PC-9 (cell line): ENCODE data around the gene PDXDC1. TPM values are rescaled to one million over a fixed set of nuclear protein-coding genes. Genes with fewer than 3 reads are reported as not detected.
"Not testable (repeated sequence)": the region's sequence is repeated elsewhere in the genome, so short reads cannot be mapped to it uniquely, and the experiment has no call there.

Source experiments
- BruUV-seq: library from RNA; stranded (reverse); fragments of 400-500 nt; replicated peaks from 2 replicates; lab custom pipeline; 2021; lab: Mats Ljungman, UMichigan
- CTCF ChIA-PET: fragments of 300-600 bp; sonication (Branson Sonifier 250); formaldehyde crosslinking; loops from one replicate; lab custom pipeline; 2022; ENCODE audit warnings: antibody characterized with exemption; lab: Charles Lee
- POLR2A ChIA-PET: fragments of 300-600 bp; sonication (Branson Sonifier 250); formaldehyde crosslinking; loops from one replicate; lab custom pipeline; 2022; ENCODE audit warnings: antibody characterized with exemption; ENCODE audit not compliant: unreplicated experiment; lab: Charles Lee
- DNase-seq, 2 experiments: peaks; one replicate each; pipeline versions ENCODE4 v3.0.0 to v3.0.0-alpha.2; 2015 to 2022; ENCODE audit warnings: mixed read lengths in 1 of 2
- H2AFZ ChIP-seq: fragments of 200-600 bp; sonication (generic); 2 replicates; pipeline ENCODE4 v1.8.1; 2017; ENCODE audit warnings: antibody characterized with exemption
- H3F3A ChIP-seq: fragments of 200-600 bp; sonication (generic); 2 replicates; pipeline ENCODE4 v1.8.1; 2017; ENCODE audit warnings: antibody characterized with exemption, mild to moderate bottlenecking, low read depth; ENCODE audit not compliant: insufficient read depth
- H3K27ac ChIP-seq: fragments of 200-600 bp; sonication (generic); 2 replicates; pipeline ENCODE4 v1.6.1; 2016; ENCODE audit warnings: mixed run types
- H3K27me3 ChIP-seq: fragments of 200-600 bp; sonication (generic); 2 replicates; pipeline ENCODE4 v1.6.1; 2016; ENCODE audit warnings: low read depth, mixed run types; ENCODE audit not compliant: insufficient read depth
- H3K36me3 ChIP-seq: fragments of 200-600 bp; sonication (generic); 2 replicates; pipeline ENCODE4 v1.6.1; 2016; ENCODE audit warnings: low read depth, mixed run types
- H3K4me1 ChIP-seq: fragments of 200-600 bp; sonication (generic); replicated peaks from 2 replicates; pipeline ENCODE4 v1.6.1; 2016; ENCODE audit warnings: mixed run types; ENCODE audit not compliant: insufficient read depth
- H3K4me2 ChIP-seq: fragments of 200-600 bp; sonication (generic); 2 replicates; pipeline ENCODE4 v1.6.1; 2017; ENCODE audit warnings: mixed run types
- H3K4me3 ChIP-seq: fragments of 200-600 bp; sonication (generic); 2 replicates; pipeline ENCODE4 v1.6.1; 2016; ENCODE audit warnings: mixed run types
- H3K79me2 ChIP-seq: fragments of 200-600 bp; sonication (generic); 2 replicates; pipeline ENCODE4 v1.6.1; 2017; ENCODE audit warnings: low read depth, mixed run types
- H3K9me2 ChIP-seq: fragments of 200-600 bp; sonication (generic); 2 replicates; pipeline ENCODE4 v1.8.1; 2017; ENCODE audit warnings: mild to moderate bottlenecking; ENCODE audit not compliant: insufficient read depth
- H3K9me3 ChIP-seq: fragments of 200-600 bp; sonication (generic); 2 replicates; pipeline ENCODE4 v1.8.1; 2016; ENCODE audit warnings: low read depth; ENCODE audit not compliant: insufficient read depth
- H4K20me1 ChIP-seq: fragments of 200-600 bp; sonication (generic); 2 replicates; pipeline ENCODE4 v1.8.1; 2017; ENCODE audit not compliant: insufficient read depth
- CTCF ChIP-seq: fragments of 200-600 bp; sonication (generic); conservative IDR thresholded peaks from 2 replicates; pipeline ENCODE4 v1.6.1; 2017; ENCODE audit warnings: mixed run types, antibody characterized with exemption, mild to moderate bottlenecking, moderate library complexity
- EZH2 ChIP-seq: fragments of 200-600 bp; sonication (generic); IDR thresholded peaks from 2 replicates; pipeline ENCODE4 v1.8.0; 2017; ENCODE audit warnings: antibody characterized with exemption, low read depth
- intact Hi-C: fragments of 100-400 bp; cut with micrococcal nuclease; formaldehyde crosslinking; loops from one replicate; pipeline ENCODE4 v1.10.0; 2022; ENCODE audit not compliant: unreplicated experiment
- total RNA-seq: library from RNA; stranded (reverse); gene quantifications from 2 replicates; pipeline ENCODE4 v1.2.3, GENCODE V29; 2021

The PDXDC1 gene
- total RNA-seq, 1 experiment from 2014 or later, result 120 TPM

GRCh38 chr16:15043344-15043743 is 68.5 kb downstream of the PDXDC1 start:
- no peak overlapping the region for H3K27ac ChIP-seq
- no peak overlapping the region for H3K4me2 ChIP-seq
- no peaks in the 10 kb centered on the region for H3K9me2 ChIP-seq
- no peaks in the 10 kb centered on the region for H3K9me3 ChIP-seq
- H3K36me3 ChIP-seq, result peaks cover 4% of the 10 kb centered on the region; the same call in 1 of the 2 replicates
- CTCF ChIA-PET, result no interaction called here
- no peak overlapping the region for H2AFZ ChIP-seq
- DNase-seq, result peak in 1 of 2 experiments; percentile 75
- H3F3A ChIP-seq, result peaks cover 11% of the 10 kb centered on the region
- no peaks in the 10 kb centered on the region for H3K27me3 ChIP-seq
- H4K20me1 ChIP-seq, result no peaks in the 10 kb centered on the region; the same call in 1 of the 2 replicates
- intact Hi-C loops, result no loop called here
- TF ChIP-seq CTCF, result no peak
- no peak for TF ChIP-seq EZH2
- POLR2A ChIA-PET, result interaction anchor here (0.7 kb wide), 1 partner anchor 1130 kb away, joined by 6 read pairs; no protein-coding TSS in a partner anchor
- no peak overlapping the region for H3K4me3 ChIP-seq
- no peaks in the 10 kb centered on the region for H3K4me1 ChIP-seq
- BruUV-seq, result no TSS peak
- no peaks in the 10 kb centered on the region for H3K79me2 ChIP-seq

- Histone ChIP-seq H3K27me3 (no peaks in the 10 kb centered on the region), H3K9me3 (no peaks in the 10 kb centered on the region), H2AFZ (no peak overlapping the region), H3K27ac (no peak overlapping the region), H3F3A (peaks cover 11% of the 10 kb centered on the region), H3K36me3 (peaks cover 3% of the 10 kb centered on the region; the same call in 1 of the 2 replicates), H3K79me2 (no peaks in the 10 kb centered on the region), H4K20me1 (no peaks in the 10 kb centered on the region), H3K4me3 (no peak overlapping the region), H3K9me2 (no peaks in the 10 kb centered on the region), H3K4me2 (no peak overlapping the region), H3K4me1 (no peaks in the 10 kb centered on the region)
- POLR2A ChIA-PET, result no interaction called here
- no peak for DNase-seq
- CTCF ChIA-PET, result no interaction called here
- BruUV-seq, result no TSS peak
- intact Hi-C loops, result no loop called here
- TF ChIP-seq EZH2, result no peak
Observed at GRCh38 chr16:15044286-15044685, 69.5 kb downstream of the PDXDC1 start.

- H3K27me3 ChIP-seq, CTCF ChIA-PET, H3F3A ChIP-seq, H4K20me1 ChIP-seq, H3K27ac ChIP-seq, H3K36me3 ChIP-seq, H3K4me3 ChIP-seq, BruUV-seq, POLR2A ChIA-PET, H3K79me2 ChIP-seq, H3K9me2 ChIP-seq, H2AFZ ChIP-seq, H3K4me2 ChIP-seq, intact Hi-C loops, H3K4me1 ChIP-seq, H3K9me3 ChIP-seq: not testable (repeated sequence)
- peak in 1 of 2 experiments; percentile 13 for DNase-seq
Observed at GRCh38 chr16:15045270-15045669, 70.4 kb downstream of the PDXDC1 start.

- Histone ChIP-seq H3K4me1 (no peaks in the 10 kb centered on the region), H3K79me2 (no peaks in the 10 kb centered on the region), H3K36me3 (no peaks in the 10 kb centered on the region; the same call in 1 of the 2 replicates), H3K9me3 (no peaks in the 10 kb centered on the region), H3K27ac (no peak overlapping the region), H3K27me3 (no peaks in the 10 kb centered on the region), H3F3A (peaks cover 5% of the 10 kb centered on the region; the same call in 1 of the 2 replicates), H3K4me3 (no peak overlapping the region), H3K4me2 (no peak overlapping the region), H2AFZ (no peak overlapping the region), H4K20me1 (no peaks in the 10 kb centered on the region), H3K9me2 (no peaks in the 10 kb centered on the region)
- ChIA-PET CTCF (no interaction called here), POLR2A (no interaction called here)
- BruUV-seq, result no TSS peak
- TF ChIP-seq CTCF (no peak), EZH2 (no peak)
- DNase-seq, result no peak
- intact Hi-C loops, result no loop called here
Observed at GRCh38 chr16:15046692-15047376, 72.0 kb downstream of the PDXDC1 start.
